LHCN-M2 (cell line): ENCODE results near the gene VRK3. TPM values are rescaled to one million over a fixed set of nuclear protein-coding genes. Genes with fewer than 3 reads are reported as not detected.

Experiments
- DNase-seq: peaks from one replicate; pipeline ENCODE4 v3.0.0-alpha.2; 2012; ENCODE audit warnings: low read depth
- total RNA-seq: library from RNA; depleted of rRNA; stranded (reverse); fragments of >200 nt; gene quantifications from 2 replicates; pipeline ENCODE4 v1.2.3, GENCODE V29; 2014; rRNA removed

VRK3 gene
- total RNA-seq, 1 experiment from 2014 or later = 20.5 TPM

GRCh38 chr19:49931293-49932040 lies 93.7 kb downstream of the VRK3 start:
- DNase-seq = no peak

- DNase-seq = no peak
Observed at GRCh38 chr19:49930483-49931011, 94.6 kb downstream of the VRK3 start.

GRCh38 chr19:49929611-49930482 lies 95.3 kb downstream of the VRK3 start:
- peak; percentile 96 for DNase-seq

- DNase-seq = peak; percentile 86
Observed at GRCh38 chr19:49929121-49929610, 96.0 kb downstream of the VRK3 start, which contains the start of the genes ATF5 and NUP62. Gene ATF5, plus strand, starts transcription at chr19:49929205. Its CDS starts 1,646 bp downstream, at chr19:49930851. Gene NUP62, minus strand, starts transcription at chr19:49929504. Its CDS starts 19,697 bp downstream, at chr19:49909807.

- no peak for DNase-seq
Observed at GRCh38 chr19:49927526-49928264, 97.5 kb downstream of the VRK3 start.

GRCh38 chr19:49926515-49926914 lies 98.7 kb downstream of the VRK3 start:
- no peak for DNase-seq

Other genes starting within 250 kb of the VRK3 start
- gene FUZ, start 212.1 kb downstream of the VRK3 start, total RNA-seq = 27.6 and 29.3 TPM in 2 replicates
- gene MED25, start 207.1 kb downstream of the VRK3 start, total RNA-seq = 19.0 and 23.1 TPM in 2 replicates
- gene PTOV1, start 174.2 kb downstream of the VRK3 start, total RNA-seq = 93.5 and 109 TPM in 2 replicates
- gene PNKP, start 157.8 kb downstream of the VRK3 start, total RNA-seq = 51.3 and 51.6 TPM in 2 replicates
- 17.1 and 20.7 TPM in 2 replicates for gene AKT1S1, start 148.0 kb downstream of the VRK3 start, total RNA-seq
- 7.5 and 9.8 TPM in 2 replicates for gene TBC1D17, start 147.7 kb downstream of the VRK3 start, total RNA-seq
- 0.34 TPM in 1 of 2 replicates, not detected in the other for gene IL4I1, start 128.5 kb downstream of the VRK3 start, total RNA-seq
- gene ATF5, start 96.2 kb downstream of the VRK3 start, total RNA-seq = 14.1 and 14.7 TPM in 2 replicates
- gene NUP62, start 95.9 kb downstream of the VRK3 start, total RNA-seq = 73.7 and 74.5 TPM in 2 replicates
- not detected in 2 replicates for gene SIGLEC11, start 64.2 kb downstream of the VRK3 start, total RNA-seq
- 11.2 and 12.0 TPM in 2 replicates for gene ZNF473, start 633 bp upstream of the VRK3 start, total RNA-seq
- gene IZUMO2, start 137.9 kb upstream of the VRK3 start, total RNA-seq = not detected in 2 replicates
- gene MYH14, start 178.2 kb upstream of the VRK3 start, total RNA-seq = not detected in 2 replicates